ENCODE results near the gene SLCO2B1. TPM values are rescaled to one million over a fixed set of nuclear protein-coding genes. Genes with fewer than 3 reads are reported as not detected.

The SLCO2B1 gene
- total RNA-seq, 1 experiment from 2014 or later = not detected

DNA sequence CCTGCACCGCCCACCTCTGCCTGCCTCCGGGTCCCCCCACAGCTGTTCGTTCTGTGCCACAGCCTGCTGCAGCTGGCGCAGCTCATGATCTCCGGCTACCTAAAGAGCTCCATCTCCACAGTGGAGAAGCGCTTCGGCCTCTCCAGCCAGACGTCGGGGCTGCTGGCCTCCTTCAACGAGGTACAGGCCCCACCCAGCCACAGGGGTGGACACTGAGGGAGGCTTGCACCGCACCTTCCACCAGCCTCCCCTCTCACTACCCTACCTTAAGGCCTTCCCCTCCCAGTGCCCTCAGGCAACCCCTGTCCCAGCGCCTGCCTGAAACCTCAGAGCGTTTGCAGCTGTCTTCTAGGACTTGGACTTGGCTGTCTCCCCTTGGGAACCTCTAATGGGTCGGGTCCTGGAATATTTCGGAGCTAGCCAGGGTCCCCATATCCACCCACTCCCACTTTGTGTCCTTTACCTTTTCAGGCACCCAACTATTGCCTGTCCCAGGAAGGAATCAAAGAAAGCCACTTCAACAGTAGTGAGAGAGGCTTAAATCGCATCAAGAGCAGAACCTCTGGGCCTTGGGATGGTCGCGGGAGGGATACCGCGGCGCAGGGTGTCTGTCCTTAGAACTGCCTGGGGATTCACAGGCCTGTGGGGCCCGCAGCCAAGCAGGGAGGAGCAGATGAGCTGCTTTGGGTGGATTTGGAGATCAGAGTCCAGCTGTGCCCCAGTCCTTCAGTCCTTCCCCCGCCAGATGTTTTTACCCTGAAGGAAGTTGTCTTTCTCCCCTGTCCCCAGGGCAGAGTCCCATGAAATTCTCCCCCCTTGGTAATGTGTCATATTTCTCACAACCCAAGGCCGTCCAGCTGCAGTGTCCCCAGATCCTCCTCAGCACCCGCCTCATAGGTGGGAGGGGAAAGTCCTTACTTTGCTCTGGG is 13.3 kb downstream of the SLCO2B1 start:
- Histone ChIP-seq H2AFZ (ENCODE audit: low read length) (no peak overlapping the region), H3K9ac (ENCODE audit: low read length) (no peak overlapping the region), H3K9me3 (ENCODE audit: low read length) (no peaks in the 10 kb centered on the region), H3K79me2 (ENCODE audit: low read length) (no peaks in the 10 kb centered on the region), H3K36me3 (ENCODE audit: insufficient read depth, low read length) (no peaks in the 10 kb centered on the region), H3K27me3 (ENCODE audit: low read length) (no peaks in the 10 kb centered on the region), H3K4me2 (ENCODE audit: low read depth, low read length, poor library complexity, severe bottlenecking) (no peak overlapping the region), H4K20me1 (ENCODE audit: insufficient read depth, low read depth, low read length) (no peaks in the 10 kb centered on the region), H3K9me2 (replicated peaks; ENCODE audit: insufficient read depth, low read length) (no peaks in the 10 kb centered on the region), H3K4me3 (ENCODE audit: low read length) (no peak overlapping the region), H3K4me1 (ENCODE audit: low read length) (no peaks in the 10 kb centered on the region), H3K27ac (ENCODE audit: low read length) (no peak overlapping the region)
- DNase-seq = no peak

DNA sequence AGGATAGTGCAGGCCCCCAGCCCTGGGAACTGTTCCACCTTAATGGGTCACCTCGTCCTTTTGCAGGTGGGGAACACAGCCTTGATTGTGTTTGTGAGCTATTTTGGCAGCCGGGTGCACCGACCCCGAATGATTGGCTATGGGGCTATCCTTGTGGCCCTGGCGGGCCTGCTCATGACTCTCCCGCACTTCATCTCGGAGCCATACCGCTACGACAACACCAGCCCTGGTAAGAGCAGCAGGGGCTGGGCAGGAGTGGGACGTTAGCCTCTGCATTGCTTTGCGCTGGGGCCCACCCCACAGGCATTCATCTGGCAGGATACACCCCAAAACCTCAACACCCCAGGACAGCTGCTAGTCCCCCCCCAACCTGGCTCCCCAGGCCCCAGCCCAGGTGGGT is 14.8 kb downstream of the SLCO2B1 start:
- Histone ChIP-seq H2AFZ (ENCODE audit: low read length) (no peak overlapping the region), H3K27me3 (ENCODE audit: low read length) (no peaks in the 10 kb centered on the region), H4K20me1 (ENCODE audit: insufficient read depth, low read depth, low read length) (no peaks in the 10 kb centered on the region), H3K9ac (ENCODE audit: low read length) (no peak overlapping the region), H3K4me1 (ENCODE audit: low read length) (no peaks in the 10 kb centered on the region), H3K36me3 (ENCODE audit: insufficient read depth, low read length) (no peaks in the 10 kb centered on the region), H3K4me3 (ENCODE audit: low read length) (no peak overlapping the region), H3K27ac (ENCODE audit: low read length) (no peak overlapping the region), H3K4me2 (ENCODE audit: low read depth, low read length, poor library complexity, severe bottlenecking) (no peak overlapping the region), H3K9me2 (replicated peaks; ENCODE audit: insufficient read depth, low read length) (no peaks in the 10 kb centered on the region), H3K79me2 (ENCODE audit: low read length) (no peaks in the 10 kb centered on the region), H3K9me3 (ENCODE audit: low read length) (no peaks in the 10 kb centered on the region)
- DNase-seq = no peak

DNA sequence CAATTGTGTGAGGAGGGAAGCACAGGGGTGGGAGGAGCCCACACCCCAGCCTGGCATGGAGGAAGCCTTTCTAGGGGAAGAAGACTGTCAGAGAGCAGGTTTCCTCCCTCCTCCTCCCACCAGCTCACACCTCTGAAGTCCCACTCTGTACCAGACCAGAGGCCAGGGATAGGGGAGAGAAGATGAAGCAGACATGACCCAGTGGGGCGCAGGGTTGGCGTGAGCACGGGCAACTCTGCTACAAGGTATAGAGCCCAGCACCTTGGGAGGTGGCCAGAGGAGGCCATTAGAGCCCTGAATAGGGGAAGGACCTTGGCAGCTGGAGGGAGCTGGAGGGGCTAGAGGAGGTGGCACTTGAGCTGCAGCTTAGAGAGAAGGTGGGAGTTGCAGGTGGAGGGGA is 15.9 kb downstream of the SLCO2B1 start:
- Histone ChIP-seq H4K20me1 (ENCODE audit: insufficient read depth, low read depth, low read length) (no peaks in the 10 kb centered on the region), H3K9me3 (ENCODE audit: low read length) (no peaks in the 10 kb centered on the region), H3K36me3 (ENCODE audit: insufficient read depth, low read length) (no peaks in the 10 kb centered on the region), H3K9me2 (replicated peaks; ENCODE audit: insufficient read depth, low read length) (no peaks in the 10 kb centered on the region), H3K27me3 (ENCODE audit: low read length) (no peaks in the 10 kb centered on the region), H3K9ac (ENCODE audit: low read length) (no peak overlapping the region), H3K4me2 (ENCODE audit: low read depth, low read length, poor library complexity, severe bottlenecking) (no peak overlapping the region), H3K4me3 (ENCODE audit: low read length) (no peak overlapping the region), H3K79me2 (ENCODE audit: low read length) (no peaks in the 10 kb centered on the region), H3K27ac (ENCODE audit: low read length) (no peak overlapping the region), H2AFZ (ENCODE audit: low read length) (no peak overlapping the region), H3K4me1 (ENCODE audit: low read length) (no peaks in the 10 kb centered on the region)
- no peak for DNase-seq

DNA sequence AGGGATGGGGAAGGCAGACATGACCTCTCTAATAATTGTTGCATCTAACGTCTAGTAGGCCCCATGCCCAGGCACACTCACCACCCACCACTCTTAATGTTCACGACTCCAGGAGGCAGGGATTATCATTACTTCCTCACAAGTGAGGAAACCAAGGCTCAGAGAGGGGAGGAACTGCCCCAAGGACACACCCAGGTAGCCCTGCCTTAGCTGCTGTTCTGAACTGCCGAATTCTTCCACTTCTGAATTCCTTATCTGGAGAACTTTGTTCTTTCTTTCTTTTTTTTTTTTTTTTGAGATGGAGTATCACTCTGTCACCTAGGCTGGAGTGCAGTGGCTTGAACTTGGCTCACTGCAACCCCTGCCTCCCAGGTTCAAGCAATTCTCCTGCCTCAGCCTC is 16.7 kb downstream of the SLCO2B1 start:
- Histone ChIP-seq H3K4me2 (ENCODE audit: low read depth, low read length, poor library complexity, severe bottlenecking) (no peak overlapping the region), H3K79me2 (ENCODE audit: low read length) (no peaks in the 10 kb centered on the region), H3K27ac (ENCODE audit: low read length) (no peak overlapping the region), H3K4me3 (ENCODE audit: low read length) (no peak overlapping the region), H3K9me3 (ENCODE audit: low read length) (no peaks in the 10 kb centered on the region), H3K36me3 (ENCODE audit: insufficient read depth, low read length) (no peaks in the 10 kb centered on the region), H3K4me1 (ENCODE audit: low read length) (no peaks in the 10 kb centered on the region), H4K20me1 (ENCODE audit: insufficient read depth, low read depth, low read length) (no peaks in the 10 kb centered on the region), H3K27me3 (ENCODE audit: low read length) (no peaks in the 10 kb centered on the region), H2AFZ (ENCODE audit: low read length) (no peak overlapping the region), H3K9me2 (replicated peaks; ENCODE audit: insufficient read depth, low read length) (no peaks in the 10 kb centered on the region), H3K9ac (ENCODE audit: low read length) (no peak overlapping the region)
- DNase-seq = no peak

DNA sequence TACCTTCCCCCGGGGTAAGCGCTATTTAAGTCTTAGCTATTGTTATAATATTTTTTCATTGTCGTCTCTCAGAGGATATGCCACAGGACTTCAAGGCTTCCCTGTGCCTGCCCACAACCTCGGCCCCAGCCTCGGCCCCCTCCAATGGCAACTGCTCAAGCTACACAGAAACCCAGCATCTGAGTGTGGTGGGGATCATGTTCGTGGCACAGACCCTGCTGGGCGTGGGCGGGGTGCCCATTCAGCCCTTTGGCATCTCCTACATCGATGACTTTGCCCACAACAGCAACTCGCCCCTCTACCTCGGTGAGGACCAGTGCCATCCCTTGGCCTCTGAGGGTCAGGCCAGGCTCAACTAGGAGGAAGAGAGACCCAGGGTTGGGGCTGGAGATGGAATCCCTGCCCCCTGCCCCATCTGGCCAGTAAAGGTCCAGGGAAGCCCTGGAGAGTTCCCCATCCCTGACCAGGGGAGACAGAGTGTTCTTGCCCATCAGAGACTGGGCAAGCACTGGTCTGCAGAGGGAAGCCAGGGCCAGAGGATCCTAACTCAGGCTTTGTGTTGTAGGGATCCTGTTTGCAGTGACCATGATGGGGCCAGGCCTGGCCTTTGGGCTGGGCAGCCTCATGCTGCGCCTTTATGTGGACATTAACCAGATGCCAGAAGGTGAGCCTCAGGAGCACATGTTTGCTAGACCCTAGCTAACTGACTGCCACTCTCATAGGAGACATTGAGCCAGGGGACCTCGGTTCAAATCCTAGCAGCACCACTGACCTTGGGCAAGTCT is 18.4 kb downstream of the SLCO2B1 start:
- Histone ChIP-seq H3K9ac (ENCODE audit: low read length) (no peak overlapping the region), H3K4me2 (ENCODE audit: low read depth, low read length, poor library complexity, severe bottlenecking) (no peak overlapping the region)
- no peak for DNase-seq

DNA sequence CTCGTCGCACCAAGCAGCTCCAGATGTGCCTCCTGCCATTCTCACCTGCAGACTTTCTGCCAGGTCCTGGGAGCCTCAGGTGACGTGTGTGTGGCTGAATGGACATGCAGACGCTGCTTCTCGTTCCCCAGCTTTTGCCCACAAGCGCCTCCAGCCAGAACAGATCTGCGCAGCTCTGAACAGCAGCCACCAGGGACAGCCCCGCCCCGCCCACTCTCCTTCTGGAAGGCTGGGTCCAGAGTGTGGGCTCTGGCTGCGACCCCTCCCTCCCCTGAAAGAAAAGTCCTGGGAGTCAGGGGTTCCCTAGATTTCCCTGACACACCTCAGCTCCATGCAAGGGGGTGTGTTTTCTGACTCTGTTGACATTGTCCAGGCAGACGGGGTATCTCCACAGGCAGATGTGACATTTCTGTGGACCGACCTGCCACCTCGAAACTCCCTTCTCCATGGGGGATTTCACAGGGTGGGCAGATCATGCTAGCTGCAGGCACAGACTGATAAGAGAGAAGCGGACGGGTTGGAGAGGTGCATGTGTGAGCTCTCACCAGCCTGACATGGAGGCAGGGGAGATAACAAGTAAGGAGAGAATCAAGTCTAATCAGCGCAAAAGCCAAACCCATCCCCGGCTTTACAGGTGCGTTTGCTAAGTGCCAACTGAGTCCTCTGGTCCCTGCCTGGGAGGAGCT is 19.8 kb downstream of the SLCO2B1 start:
- no peaks in the 10 kb centered on the region for H3K36me3 ChIP-seq (ENCODE audit: insufficient read depth, low read length)
- peaks cover 8% of the 10 kb centered on the region for H3K4me1 ChIP-seq (ENCODE audit: low read length)
- H4K20me1 ChIP-seq (ENCODE audit: insufficient read depth, low read depth, low read length) = no peaks in the 10 kb centered on the region
- H3K4me3 ChIP-seq (ENCODE audit: low read length) = no peak overlapping the region
- H3K79me2 ChIP-seq (ENCODE audit: low read length) = no peaks in the 10 kb centered on the region
- no peaks in the 10 kb centered on the region for H3K27me3 ChIP-seq (ENCODE audit: low read length)
- H3K9me2 ChIP-seq (replicated peaks; ENCODE audit: insufficient read depth, low read length) = no peaks in the 10 kb centered on the region
- H3K27ac ChIP-seq (ENCODE audit: low read length) = no peak overlapping the region
- DNase-seq = no peak
- H3K9me3 ChIP-seq (ENCODE audit: low read length) = no peaks in the 10 kb centered on the region
- H2AFZ ChIP-seq (ENCODE audit: low read length) = no peak overlapping the region
- H3K9ac ChIP-seq (ENCODE audit: low read length) = no peak overlapping the region
- H3K4me2 ChIP-seq (ENCODE audit: low read depth, low read length, poor library complexity, severe bottlenecking) = no peak overlapping the region

More for the DNA sequence above, 18.4 kb downstream of the SLCO2B1 start:
- H3K27ac ChIP-seq (ENCODE audit: low read length) = no peak overlapping the region
- no peaks in the 10 kb centered on the region for H4K20me1 ChIP-seq (ENCODE audit: insufficient read depth, low read depth, low read length)
- no peaks in the 10 kb centered on the region for H3K9me3 ChIP-seq (ENCODE audit: low read length)
- no peaks in the 10 kb centered on the region for H3K9me2 ChIP-seq (replicated peaks; ENCODE audit: insufficient read depth, low read length)
- no peak overlapping the region for H3K4me3 ChIP-seq (ENCODE audit: low read length)
- no peaks in the 10 kb centered on the region for H3K36me3 ChIP-seq (ENCODE audit: insufficient read depth, low read length)
- H3K27me3 ChIP-seq (ENCODE audit: low read length) = no peaks in the 10 kb centered on the region
- H3K4me1 ChIP-seq (ENCODE audit: low read length) = 0 out of 2 replicates have a peak, but pooled peaks cover under 1% of the 10 kb centered on the region
- H2AFZ ChIP-seq (ENCODE audit: low read length) = no peak overlapping the region
- H3K79me2 ChIP-seq (ENCODE audit: low read length) = no peaks in the 10 kb centered on the region

DNA sequence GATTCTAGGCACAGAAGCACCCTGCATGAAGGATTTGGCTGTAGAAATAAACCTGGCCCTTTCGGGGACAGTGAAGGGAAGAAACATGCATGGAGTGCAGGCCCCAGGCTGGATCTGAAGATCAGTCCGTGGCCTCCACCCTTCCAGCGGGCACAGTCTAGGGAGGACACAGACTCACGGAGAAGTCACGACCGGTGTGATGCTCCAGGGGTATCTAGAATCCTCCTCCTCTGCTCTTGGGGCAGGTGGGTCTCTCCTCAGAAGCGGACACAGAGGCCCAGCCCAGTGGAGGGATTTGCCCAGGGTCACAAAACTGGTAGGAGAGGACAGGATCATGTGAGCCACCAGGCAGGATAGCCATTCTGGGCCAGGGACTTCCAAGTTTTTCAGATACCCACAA is 22.4 kb downstream of the SLCO2B1 start:
- Histone ChIP-seq H3K9me3 (ENCODE audit: low read length) (no peaks in the 10 kb centered on the region), H3K9me2 (replicated peaks; ENCODE audit: insufficient read depth, low read length) (no peaks in the 10 kb centered on the region), H3K4me1 (ENCODE audit: low read length) (peaks cover 8% of the 10 kb centered on the region), H2AFZ (ENCODE audit: low read length) (no peak overlapping the region), H3K36me3 (ENCODE audit: insufficient read depth, low read length) (no peaks in the 10 kb centered on the region), H3K27me3 (ENCODE audit: low read length) (no peaks in the 10 kb centered on the region), H3K27ac (ENCODE audit: low read length) (no peak overlapping the region), H3K4me3 (ENCODE audit: low read length) (no peak overlapping the region), H3K9ac (ENCODE audit: low read length) (no peak overlapping the region), H3K79me2 (ENCODE audit: low read length) (no peaks in the 10 kb centered on the region), H3K4me2 (ENCODE audit: low read depth, low read length, poor library complexity, severe bottlenecking) (no peak overlapping the region), H4K20me1 (ENCODE audit: insufficient read depth, low read depth, low read length) (no peaks in the 10 kb centered on the region)
- DNase-seq = no peak

Data from Karpas-422 (cell line).